NCI-H1694 treated with DMSO at 0.1 percent for 48 hours (cell line): ENCODE results near the gene ZSWIM3.
"Not testable (repeated sequence)": the region's sequence is repeated elsewhere in the genome, so short reads cannot be mapped to it uniquely, and the experiment has no call there.

Source experiments
- DNase-seq: peaks from one replicate; lab custom pipeline; 2025; lab: John Stamatoyannopoulos, UW

ZSWIM3 gene

DNA sequence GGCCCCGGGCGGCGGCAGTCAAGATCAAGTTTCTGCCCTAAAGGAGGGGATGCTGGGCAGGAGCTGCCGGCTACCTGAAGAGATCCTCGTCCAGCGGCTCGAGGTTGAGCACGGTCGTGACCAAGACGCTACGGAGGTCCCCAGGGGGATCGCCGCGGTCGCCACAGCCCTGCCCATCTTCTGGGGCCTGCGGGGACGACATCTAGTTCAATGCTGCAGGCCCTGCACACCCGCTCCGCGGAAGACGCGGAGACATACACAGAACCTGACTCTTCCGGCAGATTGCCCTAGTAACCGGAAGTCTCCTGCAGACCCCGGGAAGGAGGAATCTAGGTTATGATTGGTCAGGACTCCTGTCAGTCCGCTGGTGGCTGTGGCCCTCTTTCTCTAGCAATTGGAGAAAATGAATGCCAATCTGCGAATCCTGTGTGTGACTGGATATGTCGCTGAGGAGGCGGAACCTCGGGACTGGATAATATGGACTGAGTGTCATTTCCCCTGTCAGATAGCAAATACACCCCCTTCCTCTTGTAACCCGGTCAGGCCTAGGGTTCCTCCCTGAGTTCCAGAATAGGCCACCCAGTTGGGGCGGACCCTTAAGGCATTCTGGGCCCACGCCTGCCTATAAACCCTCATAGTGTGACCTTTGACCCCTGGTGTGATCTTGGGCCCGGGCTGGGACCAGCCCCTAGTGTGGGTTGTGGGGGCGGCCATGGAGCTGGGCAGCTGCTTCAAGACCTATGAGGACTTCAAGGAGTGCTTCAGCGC is at the start of gene ZSWIM3, which contains the start of gene ACOT8:
Gene ZSWIM3, plus strand, starts transcription at position 501 of the 768 bp plus-strand sequence. Its CDS starts 212 bp downstream, at position 713.
Gene ACOT8, minus strand, starts transcription at position 279 of the 768 bp plus-strand sequence. Its CDS starts 77 bp downstream, at position 202.
- DNase-seq: peak; percentile 98

DNA sequence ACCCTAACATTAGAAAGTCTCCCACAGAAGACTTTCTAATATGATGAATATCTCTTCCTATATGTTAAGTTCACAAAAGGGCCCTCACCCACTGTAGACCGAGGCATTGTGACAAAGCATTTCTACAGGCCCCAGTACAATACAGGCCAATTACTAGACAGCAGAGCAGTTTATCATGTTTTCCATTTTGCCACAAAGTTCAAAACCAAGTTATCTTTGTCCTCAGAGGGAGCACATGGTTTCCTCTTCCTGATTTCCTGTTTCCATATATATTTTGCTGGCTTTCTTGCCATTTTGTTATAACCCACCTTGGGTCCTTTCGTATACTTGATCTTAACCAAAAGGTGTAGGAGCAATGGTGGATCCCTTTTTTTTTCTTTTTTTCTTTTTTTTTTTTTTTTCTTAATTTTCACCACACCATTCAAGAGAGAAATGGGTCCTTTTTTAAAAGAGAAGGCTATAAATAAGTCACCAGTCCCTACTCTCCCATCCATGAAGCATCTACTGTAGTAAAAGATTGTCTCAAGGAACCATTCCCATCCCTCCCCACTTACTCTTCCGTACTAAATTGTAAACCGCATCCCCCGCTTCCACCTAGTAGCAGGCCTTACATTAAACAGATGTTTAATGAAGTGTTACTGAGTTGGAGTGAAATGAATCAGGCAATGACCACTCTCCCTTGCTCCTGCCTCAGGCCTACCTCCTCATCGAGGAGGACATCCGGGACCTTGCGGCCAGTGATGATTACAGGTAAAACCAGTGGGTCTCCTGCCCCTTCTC is 47.0 kb upstream of the ZSWIM3 start:
- no peak for DNase-seq

DNA sequence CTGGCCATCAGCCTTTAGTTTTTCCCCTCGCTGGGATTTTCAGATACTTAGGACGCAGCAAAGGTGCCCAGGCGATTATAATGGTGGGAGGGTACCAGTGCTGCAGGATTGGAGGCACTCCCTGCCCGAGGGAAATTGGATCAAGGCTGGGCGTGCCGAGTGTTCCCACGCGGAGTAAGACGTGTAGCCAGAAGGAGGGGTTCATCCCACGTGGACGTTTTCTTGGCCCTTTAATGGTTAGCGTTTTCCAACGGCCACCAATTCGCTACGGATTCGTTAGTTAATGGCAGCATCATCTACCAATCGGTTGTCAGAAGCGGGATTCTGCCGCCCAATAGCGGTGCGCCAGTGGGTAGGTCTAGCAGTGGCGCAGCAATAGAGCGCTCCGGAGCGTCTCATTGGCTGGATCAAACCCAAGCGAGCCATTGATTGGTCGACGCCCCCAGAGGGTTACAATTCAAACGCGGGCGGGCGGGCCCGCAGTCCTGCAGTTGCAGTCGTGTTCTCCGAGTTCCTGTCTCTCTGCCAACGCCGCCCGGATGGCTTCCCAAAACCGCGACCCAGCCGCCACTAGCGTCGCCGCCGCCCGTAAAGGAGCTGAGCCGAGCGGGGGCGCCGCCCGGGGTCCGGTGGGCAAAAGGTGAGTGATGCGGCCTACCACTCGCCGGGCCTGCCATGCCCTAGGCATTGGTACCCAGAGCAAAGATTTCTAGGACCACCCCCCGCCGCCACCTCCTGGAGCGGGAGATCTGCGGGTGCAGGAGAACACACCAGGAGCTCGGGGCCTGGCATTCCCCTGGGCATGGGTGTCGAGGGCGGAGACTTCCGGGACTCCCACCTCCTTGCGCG is 45.0 kb upstream of the ZSWIM3 start, which contains the start of gene UBE2C:
Gene UBE2C, plus strand, starts transcription at position 488 of the 849 bp plus-strand sequence. Its CDS starts 52 bp downstream, at position 540.
- peak; percentile 97 for DNase-seq

DNA sequence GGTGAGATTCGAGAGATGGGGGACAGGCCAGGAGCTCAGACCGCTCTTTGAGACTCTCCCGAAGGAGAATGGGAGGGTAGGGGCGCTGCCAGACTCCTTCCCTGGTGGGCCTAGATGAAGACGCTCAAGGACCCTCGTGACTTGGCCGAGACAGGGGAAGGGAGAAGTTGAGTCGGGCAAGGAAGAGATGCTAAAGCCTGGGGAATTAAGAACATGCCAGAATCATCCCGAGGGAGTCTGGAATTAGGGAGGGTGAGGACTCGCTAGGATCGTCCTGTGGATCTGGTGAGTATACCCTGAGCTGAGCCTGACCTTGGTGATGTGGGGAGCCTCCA is 44.4 kb upstream of the ZSWIM3 start:
- no peak for DNase-seq

DNA sequence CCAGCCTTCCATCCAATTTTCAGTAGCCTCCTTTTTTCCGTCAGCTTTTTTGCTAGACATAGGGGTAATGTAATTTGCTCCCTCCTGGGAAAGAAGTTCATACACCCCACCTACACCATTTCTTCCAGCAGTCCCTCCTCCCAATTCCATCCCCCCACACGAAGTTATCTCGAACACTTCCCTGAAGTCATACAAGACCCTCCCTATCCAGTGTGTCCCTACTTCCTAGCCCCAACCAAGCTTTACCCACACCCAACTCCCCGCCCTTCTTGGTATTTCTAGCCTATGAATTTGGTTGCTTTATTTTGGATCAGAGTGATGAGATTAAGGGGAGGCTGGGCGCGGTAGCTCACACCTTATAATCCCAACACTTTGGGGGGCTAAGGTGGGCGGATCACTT is 43.9 kb upstream of the ZSWIM3 start:
- DNase-seq: no peak

DNA sequence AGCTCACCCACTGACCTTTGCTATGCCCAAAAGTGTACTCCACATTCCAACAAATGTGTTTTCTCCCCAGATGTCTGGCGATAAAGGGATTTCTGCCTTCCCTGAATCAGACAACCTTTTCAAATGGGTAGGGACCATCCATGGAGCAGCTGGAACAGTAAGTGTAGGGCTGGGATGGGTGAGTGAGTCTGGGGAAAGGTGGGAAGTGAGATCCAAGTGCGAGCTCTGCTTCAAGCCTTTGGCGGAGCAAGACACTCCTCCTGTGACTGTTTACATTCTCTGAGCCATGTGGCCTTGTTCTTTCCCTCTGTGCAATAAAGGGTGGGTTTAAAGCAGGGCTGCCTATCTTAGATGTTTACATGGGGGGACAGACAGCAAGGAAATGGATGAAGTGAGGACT is 43.1 kb upstream of the ZSWIM3 start:
- DNase-seq: no peak

DNA sequence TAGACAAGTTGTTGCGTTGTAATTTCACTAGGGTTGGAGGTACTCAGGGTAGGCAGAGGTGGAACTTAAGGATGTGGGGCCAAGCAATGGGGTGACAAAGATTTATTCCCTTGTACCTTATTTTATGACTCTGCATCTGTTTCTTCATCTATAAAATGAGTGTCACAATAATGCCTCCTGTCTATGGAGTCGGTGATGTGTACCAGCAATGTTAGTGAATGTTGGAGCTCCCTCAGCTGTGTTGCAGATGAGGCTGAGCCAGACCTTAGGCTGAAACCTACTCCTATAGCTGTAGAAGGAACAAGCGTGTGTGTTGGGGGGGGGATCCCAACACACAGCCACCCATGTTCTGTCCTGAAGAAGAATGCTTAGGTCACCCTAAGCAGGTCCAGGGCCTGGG is 40.5 kb upstream of the ZSWIM3 start:
- no peak for DNase-seq

DNA sequence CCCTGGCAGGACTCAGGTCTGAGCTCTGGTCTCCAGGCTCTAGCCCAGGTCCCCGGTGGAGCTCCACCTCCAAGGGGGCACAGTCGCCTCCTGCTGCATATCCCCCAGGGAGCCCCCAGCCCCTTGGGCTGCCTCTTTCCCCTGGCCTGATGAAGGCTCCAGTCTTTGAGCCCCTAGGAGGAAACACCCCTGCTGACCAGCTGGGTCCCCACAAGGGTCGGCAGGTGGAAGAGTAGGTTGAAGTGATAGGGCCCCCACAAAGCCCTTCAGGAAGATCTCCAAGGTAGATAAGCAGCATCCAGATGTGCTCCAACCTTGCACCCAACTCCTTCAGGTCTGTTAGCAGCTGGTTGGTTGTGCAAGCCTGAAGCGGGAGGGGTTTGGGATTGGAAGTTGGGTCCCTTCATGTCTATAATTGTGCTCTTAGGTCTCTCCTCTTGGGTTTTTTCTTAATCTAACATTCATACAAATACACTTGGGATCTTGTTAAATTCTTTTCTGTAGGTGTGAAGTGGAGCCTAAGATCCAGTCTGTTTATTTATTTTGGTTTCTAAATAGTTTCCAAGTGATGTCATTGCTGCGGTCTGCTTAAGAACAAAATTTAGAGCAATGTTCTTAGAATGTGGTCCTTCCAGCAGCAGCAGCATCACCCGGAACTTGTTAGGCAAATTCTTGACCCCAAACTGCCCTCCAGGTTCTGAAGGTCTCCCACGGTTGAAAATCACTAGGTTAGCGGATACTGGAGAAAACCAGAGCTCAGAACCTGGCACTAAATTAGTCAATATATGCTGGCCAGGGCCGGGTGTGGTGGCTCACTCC is 39.8 kb upstream of the ZSWIM3 start:
- no peak for DNase-seq

DNA sequence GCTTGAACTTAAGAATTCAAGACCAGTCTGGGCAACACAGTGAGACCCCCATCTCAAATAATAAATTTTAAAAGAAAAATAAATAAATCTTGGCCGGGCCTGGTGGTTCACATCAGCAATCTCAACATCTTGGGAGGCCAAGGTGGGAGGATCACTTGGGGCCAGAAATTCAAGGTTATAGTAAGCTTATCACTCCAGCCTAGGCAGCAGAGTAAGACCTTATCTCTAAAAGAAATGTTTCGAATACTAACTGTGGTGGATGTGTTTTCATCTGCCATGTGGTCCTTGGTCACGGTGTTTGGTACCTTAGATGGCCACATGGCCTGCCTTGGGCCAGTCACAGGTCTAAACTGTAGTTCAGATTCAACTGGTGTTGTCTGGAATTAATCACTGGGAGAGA is 39.2 kb upstream of the ZSWIM3 start:
- no peak for DNase-seq

DNA sequence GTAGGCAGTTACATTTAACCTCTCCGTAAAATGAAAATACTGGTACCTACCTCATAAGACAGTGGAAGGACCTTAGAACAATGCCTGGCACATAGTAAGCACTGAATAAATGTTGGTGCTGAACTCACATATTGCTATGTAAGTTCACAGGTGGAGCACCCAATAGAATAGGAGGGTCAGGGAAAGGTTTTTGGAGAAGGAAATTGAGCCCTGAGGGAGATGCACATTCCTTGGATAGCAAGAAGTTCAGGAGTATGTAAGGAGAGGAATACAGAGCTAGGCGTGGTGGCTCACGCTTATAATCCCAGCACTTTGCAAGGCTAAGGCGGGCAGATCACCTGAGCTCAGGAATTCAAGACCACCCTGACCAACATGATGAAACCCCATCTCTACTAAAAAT is 37.9 kb upstream of the ZSWIM3 start:
- no peak for DNase-seq

DNA sequence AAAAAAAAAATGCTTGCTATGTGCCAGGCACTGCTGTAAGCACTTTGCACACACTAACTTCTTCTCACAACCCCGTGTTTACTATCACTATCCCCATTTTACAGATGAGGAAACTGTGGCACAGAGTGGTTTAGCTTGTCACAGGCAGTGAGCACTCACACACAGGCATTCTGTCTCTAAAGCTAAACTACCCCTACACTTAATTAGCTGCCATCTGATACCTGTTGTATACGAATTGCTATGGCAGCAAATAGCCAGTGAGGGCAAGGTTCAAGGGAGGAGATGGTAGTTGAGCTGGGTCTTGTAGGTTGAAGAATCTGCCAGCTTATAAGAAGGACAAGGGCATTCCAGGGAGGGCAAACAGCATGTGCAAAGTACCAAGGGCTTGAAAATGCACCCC is 35.5 kb upstream of the ZSWIM3 start:
- no peak for DNase-seq

DNA sequence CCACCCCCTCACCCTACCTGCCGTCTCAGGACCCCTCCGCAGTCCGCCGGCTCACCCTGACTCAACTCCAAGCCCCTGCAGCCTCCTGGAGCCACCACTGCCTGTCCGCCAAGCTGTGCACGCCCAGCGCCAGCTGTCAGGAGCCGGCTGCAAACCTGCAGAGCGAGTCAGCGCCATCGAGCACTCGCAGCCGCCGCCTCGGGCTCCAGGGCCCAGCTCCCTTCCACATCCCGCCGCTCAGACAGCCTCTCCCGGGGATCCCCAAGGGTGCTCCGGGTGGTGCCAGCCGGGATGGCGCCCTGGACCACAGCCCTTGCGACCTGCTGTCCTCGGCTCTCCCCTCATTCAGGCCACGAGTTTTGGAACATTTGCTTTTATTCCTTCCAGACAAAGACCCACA is 34.6 kb upstream of the ZSWIM3 start:
- peak; percentile 54 for DNase-seq

DNA sequence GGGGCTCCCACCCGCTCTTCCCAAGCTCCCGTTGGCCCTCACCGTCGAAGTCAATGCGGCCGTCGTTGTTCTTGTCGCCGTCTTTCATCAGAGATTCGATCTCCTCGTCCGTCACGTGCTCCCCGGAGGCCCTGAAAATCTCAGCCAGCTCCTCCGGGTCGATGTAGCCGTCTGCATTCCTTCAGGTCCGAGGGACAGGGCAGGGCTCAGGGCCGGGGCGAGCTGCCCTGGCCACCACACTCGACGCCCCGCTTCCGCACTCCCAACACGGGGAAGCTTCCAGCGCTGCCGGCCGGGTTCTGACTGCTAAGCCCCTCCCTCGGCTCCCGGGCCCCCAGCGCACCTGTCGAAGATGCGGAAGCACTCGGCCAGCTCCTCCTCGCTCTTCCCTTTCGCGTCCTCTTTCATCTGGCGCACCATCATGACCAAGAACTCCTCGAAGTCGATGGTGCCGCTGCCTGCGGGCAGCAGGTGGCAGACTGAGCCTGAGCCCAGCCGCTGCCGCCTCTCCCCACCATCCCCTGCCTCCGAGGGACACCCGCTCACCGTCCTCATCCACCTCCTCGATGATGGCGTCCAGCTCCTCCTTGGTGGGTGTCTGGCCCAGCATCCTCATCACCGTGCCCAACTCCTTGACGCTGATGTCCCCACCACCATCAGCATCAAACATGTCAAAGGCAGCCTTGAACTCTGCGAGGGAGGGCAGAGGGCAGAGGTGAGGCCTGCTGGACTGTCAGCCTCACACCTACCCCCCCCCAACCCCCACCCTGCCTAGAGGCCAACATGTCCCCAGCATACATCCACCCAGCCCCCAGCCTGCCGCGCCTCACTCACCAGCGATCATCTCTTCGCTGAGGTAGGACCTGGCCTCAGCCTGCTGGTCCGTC is 33.2 kb upstream of the ZSWIM3 start:
- no peak for DNase-seq

DNA sequence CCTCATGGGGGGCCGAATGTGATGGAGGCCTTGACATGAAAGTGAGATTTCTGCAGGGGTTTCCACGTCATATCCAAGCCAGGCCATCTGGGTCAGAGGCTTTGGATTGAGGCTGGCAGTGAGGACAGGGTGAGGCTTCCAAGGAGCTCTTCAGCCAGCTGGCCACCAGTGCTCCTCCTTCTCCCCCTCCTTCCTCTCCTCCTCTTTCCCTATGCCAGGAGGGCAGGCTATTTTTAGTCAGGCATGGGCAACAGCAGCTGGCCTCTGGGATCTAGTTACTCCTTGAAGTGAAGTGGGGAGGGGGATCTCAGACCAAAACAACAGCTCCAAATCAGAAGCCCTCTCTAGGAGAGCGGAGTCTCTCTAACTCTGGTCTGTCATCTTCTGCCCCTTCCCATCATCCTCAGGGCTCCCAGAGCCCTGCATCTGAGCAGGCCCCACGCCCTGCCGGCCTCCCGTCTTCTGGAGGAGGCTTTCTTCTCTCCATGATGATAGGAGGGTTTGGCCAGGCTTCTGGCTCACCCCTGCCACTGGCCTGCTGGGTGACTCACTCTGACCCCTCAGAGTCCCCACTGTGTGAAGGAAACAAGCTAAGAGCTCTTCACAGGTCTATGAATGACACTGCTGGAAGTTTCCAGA is 30.9 kb upstream of the ZSWIM3 start:
- DNase-seq: no peak

DNA sequence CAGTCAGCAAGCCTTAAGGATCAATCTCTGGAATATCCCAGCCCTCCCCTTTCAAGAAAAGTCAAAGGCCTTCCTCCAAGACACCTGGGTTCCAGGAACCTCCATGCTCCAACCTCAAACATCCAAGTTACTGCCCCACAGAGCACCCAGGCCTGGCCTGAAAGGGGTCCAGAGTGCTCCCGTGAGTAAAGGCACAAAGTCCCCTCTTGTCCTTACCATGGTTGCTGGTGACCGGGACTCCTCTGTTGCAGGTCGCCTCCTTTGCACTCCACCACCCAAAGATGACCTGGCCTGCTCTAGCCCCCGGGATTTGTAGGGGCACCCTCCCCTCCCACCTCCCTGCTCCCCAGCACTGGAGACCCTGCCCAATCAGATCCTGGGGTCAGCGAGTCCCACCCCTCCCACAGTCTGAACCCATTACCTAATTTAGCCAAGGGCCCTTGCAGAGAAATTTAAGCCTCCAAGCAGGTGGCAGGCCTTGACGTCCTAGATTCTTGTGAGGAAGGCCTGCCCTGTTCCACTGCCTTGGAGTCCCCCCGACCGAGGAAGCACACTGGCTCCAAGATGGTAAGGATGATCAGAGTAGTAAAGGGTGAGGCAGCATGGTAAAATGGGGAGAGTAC is 30.3 kb upstream of the ZSWIM3 start, which contains the start of gene TNNC2:
Gene TNNC2, minus strand, starts transcription at position 283 of the 623 bp plus-strand sequence. Its CDS starts 64 bp downstream, at position 219.
- DNase-seq: no peak

DNA sequence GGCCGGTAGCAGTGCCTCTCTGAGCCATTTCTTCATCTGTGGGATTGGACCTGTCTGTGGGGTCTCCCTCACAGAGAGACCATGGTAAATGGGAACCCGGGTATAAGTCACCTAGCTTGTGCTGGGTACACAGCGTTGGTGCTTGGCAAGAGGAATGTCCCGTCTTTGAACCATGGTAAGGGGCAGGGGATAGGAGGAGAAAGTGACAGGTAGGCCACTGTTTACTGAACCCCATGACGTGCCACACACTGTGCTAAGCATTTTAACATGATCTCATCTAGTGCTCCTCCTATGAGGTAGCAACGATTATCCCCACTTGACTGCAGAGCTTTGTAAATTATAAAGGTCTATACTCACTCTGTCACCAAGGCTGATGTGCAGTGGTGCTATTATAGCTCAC is 29.7 kb upstream of the ZSWIM3 start:
- DNase-seq: no peak

DNA sequence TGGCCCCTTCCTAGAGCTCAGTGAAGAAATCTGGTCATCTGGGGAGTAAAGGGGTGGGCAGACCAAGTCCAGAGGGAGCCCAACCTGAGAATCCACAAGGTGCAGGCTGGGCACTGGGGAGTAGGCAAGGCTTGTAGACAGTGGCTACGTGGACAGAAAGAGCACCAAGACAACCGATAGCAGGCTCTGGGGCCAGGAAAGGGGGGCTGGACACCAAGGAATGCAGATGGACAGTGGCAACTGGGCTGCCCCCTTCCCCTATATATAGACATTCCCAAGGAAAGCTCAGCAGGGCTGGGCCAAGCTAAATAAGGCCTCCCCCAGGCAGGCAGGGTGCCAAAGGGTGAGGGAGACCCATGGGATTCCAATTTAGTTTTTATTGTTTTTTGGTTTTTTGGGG is 28.8 kb upstream of the ZSWIM3 start:
- no peak for DNase-seq

DNA sequence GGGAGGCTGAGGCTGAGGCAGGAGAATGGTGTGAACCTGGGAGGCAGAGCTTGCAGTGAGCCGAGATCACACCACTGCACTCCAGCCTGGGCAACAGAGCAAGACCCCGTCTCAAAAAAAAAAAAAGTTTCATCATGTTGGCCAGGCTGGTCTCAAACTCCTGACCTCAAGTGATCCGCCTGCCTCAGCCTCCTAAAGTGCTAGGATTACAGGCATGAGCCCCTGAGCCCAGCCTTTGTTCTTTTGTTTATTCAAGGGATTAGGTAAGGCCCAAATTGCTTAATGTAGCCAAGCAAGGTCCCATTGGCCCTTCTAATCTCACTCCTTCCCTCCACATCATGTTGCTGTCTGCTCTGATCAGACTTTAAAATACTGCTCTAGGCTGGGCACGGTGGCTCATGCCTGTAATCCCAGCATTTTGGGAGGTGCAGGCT is 27.7 kb upstream of the ZSWIM3 start:
- DNase-seq: not testable (repeated sequence)

DNA sequence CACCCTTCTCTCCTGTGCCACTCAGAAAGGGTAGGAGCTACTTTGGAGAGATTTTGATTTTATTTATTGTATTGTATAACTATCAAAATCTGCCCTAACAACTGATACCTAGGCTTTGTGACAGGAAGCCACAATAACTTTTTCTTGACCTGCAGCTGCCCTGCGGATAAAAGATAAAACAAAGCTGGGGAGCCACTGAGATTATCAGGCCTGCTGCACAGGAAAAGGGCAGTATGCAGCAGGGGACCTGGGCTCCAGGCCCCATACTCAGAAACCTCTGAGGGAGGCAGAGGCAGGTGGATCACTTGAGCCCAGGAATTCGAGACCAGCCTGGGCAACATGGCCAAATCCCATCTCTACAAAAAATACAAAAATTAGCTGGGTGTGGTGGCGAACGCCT is 24.8 kb upstream of the ZSWIM3 start:
- no peak for DNase-seq
